Measurements from ENCODE around the gene ETV1.

The ETV1 gene

GRCh38 chr7:13988731-13989125 is 738 bp downstream of the ETV1 start:
- TF ChIP-seq CTCF (IDR thresholded peaks at IDR 0.05; ENCODE audit: control extremely low read depth, extremely low read depth, low read depth, missing control alignments) = no peak
- DNase-seq (ENCODE audit: extremely low spot score) = no peak
- CTCF ChIA-PET = interaction anchor here (1.4 kb wide), 1 partner anchor 10 kb away, joined by 7 read pairs; no protein-coding TSS in a partner anchor
- POLR2A ChIA-PET = no interaction called here

- DNase-seq (ENCODE audit: extremely low spot score) = no peak
- no peak for TF ChIP-seq CTCF (IDR thresholded peaks at IDR 0.05; ENCODE audit: control extremely low read depth, extremely low read depth, low read depth, missing control alignments)
- ChIA-PET POLR2A (no interaction called here), CTCF (interaction anchor here (1.4 kb wide), 1 partner anchor 11 kb away, joined by 7 read pairs; no protein-coding TSS in a partner anchor)
Observed at GRCh38 chr7:13988065-13988464, 1.4 kb downstream of the ETV1 start.

GRCh38 chr7:13987395-13987794 is 2.1 kb downstream of the ETV1 start:
- CTCF ChIA-PET = interaction anchor here (0.9 kb wide), 1 partner anchor 10 kb away, joined by 3 read pairs; no protein-coding TSS in a partner anchor
- no peak for TF ChIP-seq CTCF (IDR thresholded peaks at IDR 0.05; ENCODE audit: control extremely low read depth, extremely low read depth, low read depth, missing control alignments)
- POLR2A ChIA-PET = no interaction called here
- DNase-seq (ENCODE audit: extremely low spot score) = no peak

- TF ChIP-seq CTCF (IDR thresholded peaks at IDR 0.05; ENCODE audit: control extremely low read depth, extremely low read depth, low read depth, missing control alignments) = no peak
- no peak for DNase-seq (ENCODE audit: extremely low spot score)
- CTCF ChIA-PET = interaction anchor here (0.9 kb wide), 1 partner anchor 8 kb away, joined by 3 read pairs; no protein-coding TSS in a partner anchor
- POLR2A ChIA-PET = no interaction called here
Observed at GRCh38 chr7:13986208-13986607, 3.3 kb downstream of the ETV1 start.

- TF ChIP-seq CTCF (IDR thresholded peaks at IDR 0.05; ENCODE audit: control extremely low read depth, extremely low read depth, low read depth, missing control alignments) = no peak
- DNase-seq (ENCODE audit: extremely low spot score) = no peak
- ChIA-PET CTCF (no interaction called here), POLR2A (no interaction called here)
Observed at GRCh38 chr7:13984831-13985685, 4.4 kb downstream of the ETV1 start.

GRCh38 chr7:13984061-13984460 is 5.4 kb downstream of the ETV1 start:
- ChIA-PET CTCF (no interaction called here), POLR2A (no interaction called here)
- no peak for DNase-seq (ENCODE audit: extremely low spot score)
- no peak for TF ChIP-seq CTCF (IDR thresholded peaks at IDR 0.05; ENCODE audit: control extremely low read depth, extremely low read depth, low read depth, missing control alignments)
